ENCODE measurements around the gene MEF2B. TPM values are rescaled to one million over a fixed set of nuclear protein-coding genes. Genes with fewer than 3 reads are reported as not detected.

The MEF2B gene
- total RNA-seq, 1 donor from 2014 or later, result 0.49 TPM

DNA sequence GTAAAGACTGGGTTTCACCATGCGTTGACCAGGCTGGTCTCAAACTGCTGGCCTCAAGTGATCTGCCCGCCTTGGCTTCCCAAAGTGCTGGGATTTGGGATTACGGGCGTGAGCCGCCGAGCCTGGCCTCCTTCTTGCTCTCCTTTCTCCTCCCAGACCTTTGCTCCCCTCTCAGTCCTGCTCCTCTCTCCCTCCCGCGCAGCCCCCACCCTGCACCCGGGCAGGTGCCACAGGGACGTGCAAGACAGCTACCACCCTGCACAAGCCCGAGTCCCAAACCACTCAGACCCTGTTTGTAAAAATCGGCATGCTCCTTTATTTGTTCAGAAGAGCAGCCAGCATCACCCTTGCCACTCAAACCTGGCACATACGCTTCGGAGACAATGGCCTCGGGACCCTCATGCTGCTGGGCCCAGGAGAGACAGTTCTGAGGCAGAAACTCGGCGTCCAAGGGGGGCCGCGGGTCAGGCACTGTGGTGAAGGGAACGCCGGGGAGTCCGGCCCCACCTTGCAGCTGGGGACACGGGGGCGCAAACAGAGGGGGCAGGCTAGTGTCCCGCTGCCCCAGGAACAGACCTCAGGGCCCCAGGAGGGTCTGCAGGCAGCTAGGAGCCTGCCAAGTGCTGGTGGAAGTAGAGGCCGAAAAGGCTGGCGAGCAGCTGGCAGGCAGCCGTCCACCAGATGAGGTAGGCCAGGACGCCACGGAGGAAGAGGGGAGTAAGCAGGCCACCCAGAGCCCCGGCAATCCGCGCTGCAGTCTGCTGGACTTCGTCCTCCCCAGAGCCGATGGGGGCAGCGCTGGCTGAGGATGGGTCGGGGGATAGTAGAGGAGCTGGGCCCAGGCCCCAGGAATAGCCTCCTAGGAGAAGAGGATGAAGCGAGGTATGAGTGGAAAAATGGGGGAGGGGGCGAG is 50.5 kb downstream of the MEF2B start:
- Histone ChIP-seq H3K9me3 (replicated peaks) (peaks cover 13% of the 10 kb centered on the region), H3K4me3 (no peak overlapping the region), H3K27me3 (ENCODE audit: low read depth) (no peaks in the 10 kb centered on the region), H3K4me1 (no peaks in the 10 kb centered on the region), H3K36me3 (peaks cover 37% of the 10 kb centered on the region), H3K27ac (replicated peaks) (no peak overlapping the region)
- TF ChIP-seq, protein P1, sequence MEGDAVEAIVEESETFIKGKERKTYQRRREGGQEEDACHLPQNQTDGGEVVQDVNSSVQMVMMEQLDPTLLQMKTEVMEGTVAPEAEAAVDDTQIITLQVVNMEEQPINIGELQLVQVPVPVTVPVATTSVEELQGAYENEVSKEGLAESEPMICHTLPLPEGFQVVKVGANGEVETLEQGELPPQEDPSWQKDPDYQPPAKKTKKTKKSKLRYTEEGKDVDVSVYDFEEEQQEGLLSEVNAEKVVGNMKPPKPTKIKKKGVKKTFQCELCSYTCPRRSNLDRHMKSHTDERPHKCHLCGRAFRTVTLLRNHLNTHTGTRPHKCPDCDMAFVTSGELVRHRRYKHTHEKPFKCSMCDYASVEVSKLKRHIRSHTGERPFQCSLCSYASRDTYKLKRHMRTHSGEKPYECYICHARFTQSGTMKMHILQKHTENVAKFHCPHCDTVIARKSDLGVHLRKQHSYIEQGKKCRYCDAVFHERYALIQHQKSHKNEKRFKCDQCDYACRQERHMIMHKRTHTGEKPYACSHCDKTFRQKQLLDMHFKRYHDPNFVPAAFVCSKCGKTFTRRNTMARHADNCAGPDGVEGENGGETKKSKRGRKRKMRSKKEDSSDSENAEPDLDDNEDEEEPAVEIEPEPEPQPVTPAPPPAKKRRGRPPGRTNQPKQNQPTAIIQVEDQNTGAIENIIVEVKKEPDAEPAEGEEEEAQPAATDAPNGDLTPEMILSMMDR (IDR thresholded peaks at IDR 0.05; ENCODE audit: borderline replicate concordance), result no peak
- intact Hi-C loops (cut with micrococcal nuclease), result no loop called here
- DNase-seq, result no peak

DNA sequence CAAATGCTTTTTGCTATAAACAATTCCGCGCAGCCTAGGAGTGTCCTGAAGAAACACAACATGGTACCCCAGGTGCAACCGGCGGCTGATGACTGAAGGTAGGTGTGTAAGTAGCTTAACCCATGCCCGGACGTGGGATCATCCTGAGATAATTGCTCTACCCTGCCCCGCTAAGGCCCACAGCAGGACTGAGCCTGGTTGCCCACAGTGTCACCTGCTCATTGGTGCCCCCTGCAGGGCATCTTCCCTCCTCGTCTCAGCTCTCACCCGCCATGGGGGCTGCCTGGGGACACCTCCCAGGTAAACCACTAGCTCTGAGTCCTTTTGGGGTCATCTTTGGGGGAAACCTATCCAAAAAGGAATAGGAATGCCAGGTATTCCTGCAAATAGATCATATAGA is 54.1 kb downstream of the MEF2B start:
- Histone ChIP-seq H3K4me1 (peaks cover 2% of the 10 kb centered on the region), H3K9me3 (replicated peaks) (no peaks in the 10 kb centered on the region), H3K36me3 (peaks cover 20% of the 10 kb centered on the region), H3K27me3 (ENCODE audit: low read depth) (no peaks in the 10 kb centered on the region), H3K4me3 (no peak overlapping the region), H3K27ac (replicated peaks) (no peak overlapping the region)
- TF ChIP-seq, protein P1 (IDR thresholded peaks at IDR 0.05; ENCODE audit: borderline replicate concordance), result peak; percentile 50
- intact Hi-C loops (cut with micrococcal nuclease), result no loop called here
- DNase-seq, result no peak

DNA sequence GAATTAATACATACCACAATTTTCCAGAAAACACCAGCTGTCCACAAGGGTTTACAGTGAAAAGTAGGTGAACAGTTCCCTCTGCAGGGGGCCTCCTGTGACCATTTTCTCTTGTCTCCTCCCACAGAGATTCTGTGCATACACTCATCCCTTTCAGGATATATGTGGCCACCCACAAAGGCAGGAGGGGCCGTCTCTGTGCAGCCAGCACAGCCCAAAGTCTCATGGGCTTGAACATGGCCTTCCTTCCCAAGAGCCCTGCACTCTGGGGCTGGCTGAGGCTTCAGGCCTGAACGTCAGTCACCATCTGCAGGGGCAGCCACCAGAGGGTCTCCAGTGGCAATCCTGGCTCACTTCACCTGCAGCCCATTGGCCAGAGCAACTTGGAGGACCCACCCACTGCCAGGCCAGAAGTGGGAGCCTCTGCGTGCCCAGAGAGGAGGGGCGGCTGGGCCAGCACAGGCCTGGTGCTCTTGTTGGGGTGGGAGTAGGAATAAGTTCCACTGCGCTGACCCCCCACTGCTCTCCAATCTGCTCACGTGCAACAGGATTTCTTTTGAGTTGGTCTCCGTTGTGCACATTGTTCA is 56.9 kb downstream of the MEF2B start:
- TF ChIP-seq, protein P1 (IDR thresholded peaks at IDR 0.05; ENCODE audit: borderline replicate concordance), result no peak
- Histone ChIP-seq H3K27ac (replicated peaks) (no peak overlapping the region), H3K9me3 (replicated peaks) (no peaks in the 10 kb centered on the region), H3K36me3 (peaks cover 2% of the 10 kb centered on the region), H3K27me3 (ENCODE audit: low read depth) (no peaks in the 10 kb centered on the region), H3K4me1 (peaks cover 19% of the 10 kb centered on the region), H3K4me3 (no peak overlapping the region)
- DNase-seq, result no peak
- intact Hi-C loops (cut with micrococcal nuclease), result no loop called here

DNA sequence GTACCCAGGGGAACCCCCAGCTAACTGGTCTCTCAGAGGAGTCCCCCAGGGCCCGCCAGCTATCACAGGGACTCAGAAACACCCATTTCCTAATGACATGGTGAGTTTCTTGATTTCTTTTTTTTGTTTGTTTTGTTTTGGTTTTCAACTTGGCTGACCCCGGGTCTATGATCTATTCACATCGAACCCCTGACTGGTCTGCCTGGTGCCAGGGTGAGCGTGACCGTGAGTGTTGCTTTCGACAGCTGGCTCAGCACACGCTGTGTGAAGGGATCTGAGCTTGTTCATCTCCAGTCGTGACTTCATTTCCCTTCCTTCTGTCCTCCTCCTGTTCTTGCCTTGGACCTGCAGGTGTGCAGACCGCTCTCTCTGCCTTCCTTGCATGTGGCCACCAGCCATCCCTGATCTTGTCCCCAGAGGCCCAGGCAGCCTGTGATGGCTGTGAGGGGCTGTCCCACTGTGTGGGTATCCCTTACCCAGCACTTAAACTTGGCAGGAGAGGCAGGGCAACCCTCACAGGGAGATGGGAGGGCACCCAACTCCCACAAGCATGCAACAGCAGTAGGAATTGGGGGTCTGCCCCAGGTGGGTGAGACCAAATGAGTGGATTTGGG is 58.0 kb downstream of the MEF2B start:
- TF ChIP-seq, protein P1 (IDR thresholded peaks at IDR 0.05; ENCODE audit: borderline replicate concordance), result no peak
- Histone ChIP-seq H3K4me1 (peaks cover 19% of the 10 kb centered on the region), H3K4me3 (no peak overlapping the region), H3K27ac (replicated peaks) (no peak overlapping the region), H3K27me3 (ENCODE audit: low read depth) (no peaks in the 10 kb centered on the region), H3K36me3 (no peaks in the 10 kb centered on the region), H3K9me3 (replicated peaks) (no peaks in the 10 kb centered on the region)
- intact Hi-C loops (cut with micrococcal nuclease), result no loop called here
- no peak for DNase-seq

DNA sequence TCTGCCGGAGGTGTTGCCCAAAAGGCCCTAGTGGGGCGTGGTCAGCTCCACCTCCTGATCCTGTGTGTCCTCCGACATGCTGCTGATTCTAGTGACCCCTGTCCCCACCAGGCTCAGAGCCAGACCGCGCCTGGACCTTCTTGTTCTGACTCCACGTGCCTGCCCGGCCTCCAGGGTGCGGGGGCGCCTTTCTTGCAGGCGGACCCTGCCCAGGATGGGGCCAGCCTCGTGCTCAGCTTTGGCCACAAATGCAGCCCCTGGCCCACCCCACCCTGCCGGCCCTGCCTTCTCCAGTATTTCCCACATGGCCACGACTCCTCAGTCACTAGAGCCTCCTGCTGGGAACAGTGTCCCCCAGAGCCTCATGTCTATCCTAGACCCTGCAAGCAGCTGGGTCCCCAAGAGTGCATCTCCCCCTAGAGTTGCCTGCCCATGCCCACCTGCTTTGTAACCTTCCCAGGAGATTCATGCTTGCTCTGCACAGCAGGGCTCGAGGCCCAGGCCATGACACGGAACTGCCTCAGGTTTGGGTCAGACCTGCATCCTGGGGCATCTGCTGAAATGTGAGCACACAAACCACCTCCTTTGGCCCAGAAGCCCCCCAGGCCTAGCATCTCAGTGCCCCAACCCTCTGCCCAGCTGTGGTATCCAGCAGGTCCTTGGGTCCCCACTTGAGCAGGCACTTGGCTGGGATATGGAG is 58.8 kb downstream of the MEF2B start:
- H3K36me3 ChIP-seq, result no peaks in the 10 kb centered on the region
- DNase-seq, result no peak
- no peak overlapping the region for H3K27ac ChIP-seq (replicated peaks)
- H3K27me3 ChIP-seq (ENCODE audit: low read depth), result no peaks in the 10 kb centered on the region
- no peaks in the 10 kb centered on the region for H3K9me3 ChIP-seq (replicated peaks)
- H3K4me3 ChIP-seq, result no peak overlapping the region
- TF ChIP-seq, protein P1 (IDR thresholded peaks at IDR 0.05; ENCODE audit: borderline replicate concordance), result no peak
- intact Hi-C loops (cut with micrococcal nuclease), result no loop called here
- peaks cover 21% of the 10 kb centered on the region for H3K4me1 ChIP-seq

Measured in left ventricle myocardium inferior (tissue), 1 donor.